Stimulated activated naive CD4-positive, alpha-beta T cell treated with Interleukin-2 at 50 U/mL for 16 hours (primary cell): ENCODE measurements around the gene ITGBL1.

Source experiments
- DNase-seq: peaks from one replicate; lab custom pipeline; 2025; lab: John Stamatoyannopoulos, UW

ITGBL1 gene

DNA sequence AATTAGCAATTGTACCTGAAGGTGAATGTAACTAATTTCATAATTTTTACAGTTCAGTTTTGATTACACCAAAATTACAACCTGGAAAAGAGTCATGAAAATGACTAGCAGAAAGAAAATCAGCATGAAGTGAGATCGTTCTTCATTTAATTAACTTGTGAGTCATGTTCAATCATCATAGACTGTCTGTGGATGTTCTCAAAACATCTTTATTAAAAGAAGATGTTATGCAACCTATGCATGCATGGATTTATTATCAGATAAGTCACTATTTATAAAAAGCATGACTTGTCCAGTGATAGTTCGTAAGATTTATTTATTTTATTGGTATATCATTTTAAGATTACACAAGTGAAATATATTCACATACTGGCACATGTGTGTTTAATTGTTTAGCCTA lies 245.9 kb downstream of the ITGBL1 start:
- no peak for DNase-seq

DNA sequence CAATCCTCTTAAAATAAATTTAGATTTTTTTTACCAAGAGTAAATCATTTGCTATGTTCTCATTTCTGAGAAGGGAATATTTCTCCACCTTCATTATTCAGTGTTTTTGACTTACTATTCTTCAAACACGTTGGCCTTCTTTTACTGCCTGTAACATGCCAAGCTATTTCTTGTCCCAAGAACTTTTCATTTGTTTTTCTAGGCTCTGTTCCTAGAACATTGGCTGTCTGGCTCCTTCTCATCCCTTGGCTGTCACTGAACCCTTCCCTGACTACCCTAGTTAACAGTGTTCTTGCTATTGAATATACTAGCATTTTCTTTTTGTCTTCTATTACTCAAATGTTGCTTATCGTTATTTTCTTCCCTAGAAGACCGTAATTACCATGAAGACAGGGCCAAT lies 248.1 kb downstream of the ITGBL1 start:
- no peak for DNase-seq

DNA sequence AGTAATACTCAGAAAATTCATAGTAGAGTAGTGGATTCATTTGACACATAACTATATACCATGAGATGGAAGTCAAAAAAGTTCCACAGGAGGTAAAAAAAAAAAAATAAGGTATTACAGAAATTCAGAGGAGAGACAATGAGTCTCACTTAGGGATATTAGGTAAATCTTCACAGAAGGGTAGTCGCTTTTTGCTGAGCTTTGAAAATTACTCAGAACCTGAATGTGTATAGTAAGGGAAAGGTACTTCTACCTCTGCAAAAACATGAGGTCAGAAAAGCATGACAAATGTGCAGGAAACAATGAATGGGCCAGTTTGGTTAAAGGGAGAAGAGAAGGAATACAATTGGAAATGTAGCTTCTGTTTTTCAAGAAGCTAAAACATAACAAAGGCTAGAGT lies 250.6 kb downstream of the ITGBL1 start:
- DNase-seq, result no peak

DNA sequence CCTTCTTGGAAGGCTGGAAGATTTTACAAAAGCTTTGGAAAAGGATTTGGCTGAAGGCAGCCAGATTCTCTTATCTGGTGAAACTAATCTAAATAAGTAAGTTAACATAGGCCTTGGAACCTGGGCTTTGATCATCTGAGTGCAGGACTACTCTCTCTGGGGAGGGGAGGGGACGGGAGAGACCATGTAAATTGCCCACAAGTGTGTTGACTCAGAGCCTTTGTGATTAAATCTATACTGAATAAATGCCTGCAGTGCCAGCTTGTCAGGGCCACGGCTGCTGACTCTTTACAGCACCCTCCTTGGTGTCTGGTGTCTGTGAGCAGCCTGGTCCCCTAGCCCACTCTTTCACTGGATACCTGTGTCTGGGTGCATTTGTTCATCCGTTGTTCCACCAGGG lies 251.4 kb downstream of the ITGBL1 start:
- DNase-seq, result no peak

DNA sequence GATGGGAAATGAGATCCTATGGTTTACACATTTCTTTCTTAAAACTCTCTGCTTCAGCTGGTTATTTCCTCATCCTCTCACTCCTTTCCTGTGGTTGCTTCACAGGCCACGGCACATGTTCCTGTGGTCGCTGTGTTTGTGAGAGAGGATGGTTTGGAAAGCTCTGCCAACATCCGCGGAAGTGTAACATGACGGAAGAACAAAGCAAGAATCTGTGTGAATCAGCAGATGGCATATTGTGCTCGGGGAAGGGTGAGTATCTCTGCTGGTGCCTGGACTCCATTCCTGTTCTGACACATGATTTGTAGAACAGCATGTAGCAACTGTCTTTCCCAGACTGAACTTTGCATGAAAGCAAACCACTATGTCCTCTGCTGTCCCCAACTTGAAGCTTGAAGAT lies 254.2 kb downstream of the ITGBL1 start:
- no peak for DNase-seq

DNA sequence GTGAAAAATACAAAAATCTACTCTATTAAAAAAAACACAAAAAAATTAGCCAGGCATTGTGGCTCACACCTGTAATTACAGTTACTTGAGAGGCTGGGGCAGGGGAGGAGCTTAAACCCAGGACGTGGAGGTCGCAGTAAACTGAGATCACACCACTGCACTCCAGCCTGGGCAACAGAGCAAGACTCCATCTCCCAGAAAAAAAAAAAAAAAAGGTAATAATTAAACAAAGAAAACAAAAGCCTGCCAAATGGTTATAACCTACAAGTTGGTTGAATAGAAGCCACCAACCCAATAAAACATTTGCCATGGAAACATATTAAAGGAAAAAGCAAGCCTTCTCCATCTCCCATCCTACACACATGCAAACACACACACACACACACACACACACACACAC lies 255.2 kb downstream of the ITGBL1 start:
- no peak for DNase-seq

DNA sequence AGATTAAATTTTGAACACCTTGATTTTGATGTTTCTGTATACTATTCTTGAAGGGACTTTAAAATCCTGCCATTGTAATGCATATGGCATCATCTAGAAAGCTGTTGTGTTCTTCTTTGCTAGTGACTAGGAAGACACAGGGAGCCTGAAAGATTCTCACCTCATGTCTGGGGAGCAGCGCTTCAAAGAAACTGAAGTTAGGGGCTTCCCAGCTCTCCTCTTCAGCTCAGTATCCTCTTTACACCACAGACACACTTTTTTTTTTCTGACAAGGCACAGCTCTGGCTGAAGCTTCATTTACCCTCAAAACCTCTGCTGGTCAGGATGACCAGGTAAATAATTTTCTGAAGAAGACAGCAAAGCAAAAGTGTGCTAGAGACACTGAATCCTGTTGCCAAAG lies 255.6 kb downstream of the ITGBL1 start:
- DNase-seq, result no peak

DNA sequence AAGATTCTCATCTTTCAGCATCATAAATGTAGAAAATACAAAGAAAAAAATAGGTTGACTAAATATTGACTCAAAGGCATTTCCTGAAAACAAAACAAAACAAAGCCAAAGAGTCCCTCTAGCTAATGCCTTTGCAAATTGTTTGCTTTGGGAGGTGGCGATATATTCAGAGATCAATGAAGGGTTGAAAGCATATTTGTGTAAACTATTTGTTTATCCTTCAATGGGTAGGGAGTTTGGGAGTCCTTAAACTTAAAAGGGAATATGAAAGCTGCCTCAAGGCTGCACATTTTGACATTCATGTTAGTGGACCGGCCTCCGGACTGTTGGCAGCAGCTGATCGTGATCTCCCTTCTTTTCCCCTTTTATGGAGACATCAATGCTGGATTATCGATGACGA lies 257.5 kb downstream of the ITGBL1 start:
- no peak for DNase-seq

DNA sequence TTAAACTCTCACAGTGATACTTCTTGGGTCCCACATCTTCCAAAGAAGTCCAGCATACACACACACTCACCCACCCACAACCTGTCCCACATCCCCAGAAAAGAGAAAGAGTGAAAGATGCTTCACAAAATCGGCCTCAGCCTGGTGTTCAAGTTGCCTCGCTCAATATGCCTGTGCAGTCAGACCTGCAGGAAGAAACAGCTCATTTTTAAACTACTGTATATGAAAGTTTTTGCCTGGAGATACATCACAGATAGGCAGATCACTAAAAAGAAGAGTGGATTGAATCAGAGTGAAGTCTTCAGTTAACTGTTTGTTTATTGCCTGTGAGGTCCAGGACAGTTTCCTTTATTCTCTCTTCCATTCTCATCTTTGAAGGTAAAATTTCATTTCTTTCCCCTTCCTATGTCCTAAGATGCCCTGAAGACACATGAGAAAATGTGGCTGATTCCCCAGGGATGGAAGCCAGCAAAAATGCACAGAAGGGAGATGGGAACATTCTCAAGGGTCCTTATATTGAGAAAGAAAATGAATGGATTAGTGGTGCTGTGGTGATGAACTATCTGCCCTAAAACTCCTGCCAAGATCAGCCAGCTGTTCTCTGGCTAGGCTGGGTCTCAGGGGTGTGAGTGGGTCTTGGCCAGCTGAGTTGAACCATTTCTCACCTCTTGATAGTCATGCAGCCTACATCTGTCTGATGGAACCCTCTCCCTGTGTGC lies 259.0 kb downstream of the ITGBL1 start:
- DNase-seq, result no peak

DNA sequence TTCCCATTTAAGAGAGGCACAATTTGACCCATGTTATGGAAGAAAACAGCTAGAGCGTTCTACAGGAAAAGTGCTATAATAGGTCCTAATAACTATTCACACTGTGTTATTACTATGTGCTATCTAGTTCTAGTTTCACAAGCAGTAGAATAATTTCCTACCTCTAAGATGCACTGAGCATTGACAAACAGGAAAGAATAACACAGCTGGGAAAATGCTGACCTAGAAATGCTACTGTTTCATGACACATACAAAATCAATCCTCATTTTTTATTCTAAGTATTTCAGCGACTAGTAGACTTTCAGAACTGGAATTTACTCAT lies 259.5 kb downstream of the ITGBL1 start:
- DNase-seq, result no peak

DNA sequence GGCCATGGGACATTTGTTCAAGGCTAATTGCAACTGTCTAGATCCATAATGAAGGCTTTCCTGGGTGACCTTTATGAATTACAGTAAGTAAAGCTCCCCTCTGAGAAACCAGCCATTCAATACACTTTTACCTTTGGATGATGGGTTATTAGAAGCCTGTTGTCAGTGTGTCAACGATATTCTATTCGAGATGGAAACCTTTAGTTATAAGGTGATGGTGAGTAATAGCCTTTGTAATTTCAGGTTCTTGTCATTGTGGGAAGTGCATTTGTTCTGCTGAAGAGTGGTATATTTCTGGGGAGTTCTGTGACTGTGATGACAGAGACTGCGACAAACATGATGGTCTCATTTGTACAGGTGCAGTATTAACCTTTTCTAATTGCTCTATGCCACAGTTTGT lies 261.7 kb downstream of the ITGBL1 start:
- DNase-seq, result no peak

DNA sequence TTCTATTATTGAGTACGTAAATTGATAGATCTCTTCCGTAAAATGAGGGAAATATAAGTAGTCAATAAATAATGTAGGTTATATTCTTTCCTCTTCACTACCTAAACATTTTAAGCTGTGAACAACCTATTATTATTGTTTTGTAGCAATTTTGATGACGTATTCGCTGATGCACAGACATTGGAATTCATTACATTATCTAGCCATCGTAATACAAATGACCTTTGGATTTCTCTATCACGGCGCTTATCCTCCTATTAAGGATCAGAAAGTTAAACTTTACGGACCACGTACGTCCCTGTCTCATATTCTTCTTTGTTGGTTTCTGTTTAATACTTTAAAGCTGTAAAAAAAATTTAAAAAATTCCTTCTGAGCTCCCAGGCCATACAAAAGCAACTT lies 264.9 kb downstream of the ITGBL1 start:
- DNase-seq, result no peak

DNA sequence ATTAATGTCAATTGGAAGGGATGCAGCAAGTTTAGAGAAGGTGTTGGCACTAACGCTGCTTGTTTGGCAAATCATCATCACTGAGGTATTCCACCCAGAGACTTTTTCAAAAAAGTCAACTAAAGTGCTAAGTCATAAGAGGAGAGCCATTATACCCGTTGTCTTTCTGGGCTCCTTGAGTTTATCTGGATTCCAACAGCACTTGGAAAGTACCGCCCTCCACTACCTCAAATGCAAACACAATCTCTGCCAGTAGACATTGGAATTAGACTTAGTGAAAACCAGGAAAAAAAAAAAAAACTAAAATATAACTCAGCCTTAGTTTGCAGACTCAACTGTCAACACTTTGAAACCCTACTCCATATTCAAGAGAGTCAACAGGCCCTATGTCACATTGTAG lies 266.0 kb downstream of the ITGBL1 start:
- no peak for DNase-seq

DNA sequence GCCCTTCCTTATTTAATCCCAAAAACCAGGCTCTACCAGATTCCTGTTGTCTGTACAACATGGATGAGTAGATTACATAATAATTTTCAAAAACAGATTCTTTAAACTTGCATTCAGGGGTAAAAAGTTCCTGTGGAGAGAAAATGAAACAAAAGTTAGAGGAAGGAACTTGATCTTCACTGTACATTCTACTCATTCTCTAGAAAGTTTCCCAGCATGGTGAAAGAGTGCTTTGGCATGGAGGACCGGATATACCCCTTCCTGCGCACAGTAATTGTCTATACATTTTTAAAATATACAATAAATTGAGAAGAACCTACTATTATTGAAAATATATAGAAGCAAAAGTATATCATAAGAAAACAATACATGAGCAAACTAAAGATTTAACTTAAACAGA lies 274.2 kb downstream of the ITGBL1 start:
- DNase-seq, result no peak

DNA sequence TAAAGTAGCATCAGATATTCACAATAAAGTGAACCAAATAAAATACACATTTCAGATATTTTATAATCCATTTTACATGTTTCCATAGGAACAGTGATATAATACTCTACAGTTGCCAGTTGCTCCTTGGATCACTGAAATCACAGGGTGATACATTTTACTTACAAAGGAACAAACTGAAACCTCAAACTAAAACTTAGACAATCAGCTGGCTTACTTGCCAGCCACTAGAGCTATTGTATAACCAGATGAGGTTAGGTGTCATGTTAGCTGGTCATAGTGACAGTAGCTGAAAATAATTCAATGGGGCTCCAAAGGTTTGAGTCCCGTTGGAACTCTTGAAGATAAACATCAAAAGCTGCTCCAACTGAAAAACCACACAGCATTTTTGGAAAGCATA lies 274.6 kb downstream of the ITGBL1 start:
- no peak for DNase-seq

DNA sequence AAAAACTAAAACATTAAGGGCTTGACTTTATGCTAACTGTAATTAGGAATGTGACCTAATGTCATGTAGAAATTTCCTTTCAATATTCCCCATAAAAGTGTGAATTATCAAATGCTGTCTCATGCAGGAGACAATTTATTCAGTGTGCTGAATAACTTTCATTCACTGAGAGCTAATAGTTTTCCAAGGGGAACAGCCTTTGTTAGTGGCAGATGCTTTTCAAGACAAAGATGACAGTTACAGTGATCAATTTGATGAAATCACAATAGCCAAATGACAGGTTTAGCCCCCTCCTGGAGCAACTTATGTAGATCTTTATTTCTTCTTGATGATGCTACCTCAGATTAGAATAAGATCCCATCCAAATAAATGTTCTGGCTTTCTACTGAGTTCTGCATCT lies 275.5 kb downstream of the ITGBL1 start:
- no peak for DNase-seq

DNA sequence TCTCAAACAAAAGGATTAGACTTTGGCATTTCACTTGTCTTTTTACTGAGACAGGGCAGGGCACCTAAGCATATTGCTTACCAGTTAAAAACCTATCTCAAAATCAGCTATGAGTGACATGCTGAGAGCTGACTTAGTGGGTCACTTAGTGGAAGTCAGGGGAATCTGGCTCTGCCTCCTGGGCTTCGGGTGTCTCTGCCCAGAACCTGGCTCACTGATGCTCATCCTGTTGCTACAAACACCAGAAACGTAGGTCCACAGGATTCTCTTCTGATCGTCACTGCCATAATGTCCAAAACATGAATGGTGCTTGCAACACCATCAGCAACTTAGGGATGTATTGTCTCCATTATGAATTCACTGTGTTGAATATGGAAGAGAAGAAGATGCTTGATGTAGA lies 276.1 kb downstream of the ITGBL1 start:
- DNase-seq, result no peak

DNA sequence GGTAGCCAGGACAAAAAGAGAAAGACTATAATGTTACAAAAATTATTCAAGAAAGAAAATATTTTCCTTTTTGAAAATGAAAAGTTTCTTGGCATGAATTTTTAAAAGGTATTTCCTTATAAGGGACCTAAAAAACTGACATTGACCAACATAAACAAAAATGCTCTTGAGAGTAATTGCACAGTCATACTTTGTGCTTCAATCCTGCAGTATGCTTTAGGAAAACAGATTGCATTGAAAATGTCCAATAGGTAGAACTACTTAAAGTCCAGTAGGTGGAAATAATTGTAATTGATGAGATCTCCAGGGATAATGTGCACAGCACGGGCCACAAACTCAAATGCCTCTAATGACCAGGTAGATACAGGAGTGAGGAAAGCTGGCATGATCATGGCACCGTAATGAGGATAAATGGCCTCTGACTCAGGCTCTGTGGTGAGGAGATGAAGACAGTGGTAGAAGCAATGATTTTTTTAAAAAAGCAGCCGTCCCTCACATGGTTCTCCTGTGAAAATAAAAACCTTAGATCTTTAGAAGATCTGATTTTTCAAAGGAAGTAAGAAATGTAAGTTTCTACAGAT lies 278.0 kb downstream of the ITGBL1 start:
- no peak for DNase-seq

DNA sequence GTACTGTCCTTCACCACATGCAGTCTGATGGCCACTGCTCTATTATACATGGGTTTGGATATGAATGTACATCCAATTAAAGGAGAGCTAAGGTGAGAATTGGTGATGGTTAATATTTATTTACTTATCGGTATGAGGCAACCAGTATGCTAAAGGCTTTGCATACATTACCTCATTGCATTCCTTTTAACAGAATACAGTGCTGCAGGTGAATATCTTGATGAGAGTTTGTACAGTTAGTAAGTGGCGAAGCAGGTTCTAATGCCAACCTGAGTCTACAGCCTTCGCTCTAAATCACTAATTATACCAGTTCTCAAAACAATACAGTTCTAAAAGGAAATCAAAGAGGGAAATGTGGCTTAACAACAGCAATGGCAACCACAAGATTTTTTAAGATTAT lies 284.1 kb downstream of the ITGBL1 start:
- no peak for DNase-seq

DNA sequence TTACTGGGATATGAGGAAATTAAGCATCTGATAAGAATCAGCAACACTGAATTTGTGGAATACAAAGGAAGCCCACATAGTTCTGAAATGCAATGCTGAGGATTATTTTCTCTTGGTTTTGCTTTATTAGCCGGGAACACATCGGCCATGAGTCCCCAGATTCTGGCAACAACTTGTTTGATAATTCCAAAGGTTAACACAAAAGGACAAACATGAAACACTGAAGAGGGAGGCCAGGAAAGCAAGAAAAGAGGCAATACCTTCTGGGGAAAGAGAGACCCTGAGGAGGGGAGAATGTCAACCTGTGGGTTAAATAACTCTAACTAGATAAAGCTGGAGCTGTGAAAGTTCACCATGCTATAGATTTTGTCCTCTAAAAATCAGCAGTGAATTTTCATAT lies 285.9 kb downstream of the ITGBL1 start:
- no peak for DNase-seq

DNA sequence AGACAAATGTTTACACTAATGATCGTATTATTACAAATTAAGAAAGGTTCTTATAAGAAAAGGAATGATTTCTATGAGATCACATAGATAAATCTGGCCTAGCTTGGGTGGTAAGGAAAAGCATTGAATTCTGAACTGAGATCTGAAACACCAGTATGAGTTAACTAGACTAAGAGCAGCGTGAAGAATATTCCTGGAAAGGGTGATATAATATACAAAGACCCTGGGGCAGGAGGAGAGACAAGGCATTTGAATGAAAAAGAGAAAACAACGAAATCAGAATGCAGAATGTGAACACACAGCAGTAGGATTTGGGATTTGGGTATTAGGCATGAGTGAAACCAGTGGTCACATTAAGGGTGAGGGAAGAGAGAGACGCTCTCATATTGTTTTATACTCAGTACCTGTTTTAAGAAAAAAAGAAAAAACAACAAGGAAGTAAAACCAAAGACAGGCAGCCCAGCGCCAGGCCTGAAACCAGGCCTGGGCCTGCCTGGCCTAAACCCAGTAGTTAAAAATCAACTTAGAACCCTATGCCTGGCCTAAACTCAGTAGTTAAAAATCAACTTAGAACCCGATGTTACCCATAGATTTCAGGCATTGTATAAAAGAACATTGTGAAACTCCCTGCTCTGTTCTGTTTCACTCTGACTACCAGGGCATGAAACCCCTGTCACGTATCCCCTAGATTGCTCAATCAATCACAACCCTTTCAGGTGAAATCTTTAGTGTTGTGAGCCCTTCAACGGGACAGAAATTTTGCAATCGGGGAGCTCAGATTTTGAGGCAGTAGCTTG lies 287.1 kb downstream of the ITGBL1 start:
- no peak for DNase-seq

DNA sequence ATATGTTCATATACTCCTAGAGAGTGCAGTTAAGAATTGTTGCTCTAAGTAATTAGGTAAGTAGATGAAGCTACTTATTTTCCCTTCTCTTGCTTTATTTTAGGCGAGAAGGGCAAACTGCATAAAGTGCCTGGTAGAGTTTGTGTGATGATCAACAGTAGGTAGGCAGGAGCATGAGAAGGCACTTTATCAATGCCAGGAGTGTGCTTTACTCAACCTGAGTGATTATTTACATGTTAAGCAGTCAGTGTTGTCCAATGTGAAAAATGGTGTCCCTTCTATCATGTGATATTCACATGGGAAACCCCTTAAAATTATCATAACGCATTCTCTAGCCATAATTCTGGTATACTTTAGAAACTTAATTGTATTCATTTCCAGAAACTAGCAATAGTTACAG lies 294.0 kb downstream of the ITGBL1 start:
- DNase-seq, result no peak

DNA sequence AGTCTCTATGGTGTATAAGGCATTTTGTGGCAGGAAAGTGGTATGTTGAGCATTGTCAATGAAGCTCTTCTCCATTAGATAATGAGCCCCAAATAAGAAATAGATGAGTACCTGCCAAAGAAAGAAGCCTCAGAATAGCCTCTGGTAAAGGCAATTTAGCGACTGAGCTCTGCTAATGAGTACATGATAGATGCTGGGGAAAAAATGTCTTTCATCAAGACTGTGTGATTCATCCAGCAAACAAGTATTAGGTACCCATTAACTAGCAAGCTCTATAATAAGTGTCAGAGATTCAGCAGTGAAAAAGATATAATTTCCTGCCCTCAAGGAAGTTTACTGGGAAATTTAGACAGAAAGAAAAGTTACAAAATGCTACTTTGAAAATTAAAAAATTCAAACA lies 294.6 kb downstream of the ITGBL1 start:
- no peak for DNase-seq

DNA sequence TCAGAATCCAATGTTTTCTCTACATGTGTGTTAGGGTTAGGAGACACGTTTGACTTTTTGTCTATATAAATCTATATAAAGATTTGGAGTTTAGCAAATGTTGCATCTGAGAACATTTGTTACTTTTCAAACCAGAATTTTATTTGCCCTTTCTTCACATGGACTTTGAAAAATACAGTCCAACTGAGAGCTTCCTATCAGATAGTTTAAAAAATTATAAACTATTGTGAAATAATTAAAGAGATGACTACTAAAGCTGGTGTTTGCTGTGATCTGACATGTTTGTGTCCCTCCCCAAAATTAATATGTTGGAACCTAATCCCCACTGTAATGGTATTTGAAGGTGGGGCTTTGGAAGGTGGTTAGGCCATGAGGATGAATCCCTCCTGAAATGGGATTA lies 297.1 kb downstream of the ITGBL1 start:
- DNase-seq, result no peak
